Measurements from ENCODE around the gene CTSF.
"Not testable (repeated sequence)": the region's sequence is repeated elsewhere in the genome, so short reads cannot be mapped to it uniquely, and the experiment has no call there.

- TF ChIP-seq CTCF, POLR2A (IDR thresholded peaks at IDR 0.05): not testable (repeated sequence)
Observed at GRCh38 chr11:66582565-66583147, 14.2 kb upstream of the CTSF start.
